ENCODE measurements around the gene PLCE1. TPM values are rescaled to one million over a fixed set of nuclear protein-coding genes. Genes with fewer than 3 reads are reported as not detected.

Gene PLCE1
- total RNA-seq, 2 experiments from 2014 or later: 0.02 TPM; not detected in 1

DNA sequence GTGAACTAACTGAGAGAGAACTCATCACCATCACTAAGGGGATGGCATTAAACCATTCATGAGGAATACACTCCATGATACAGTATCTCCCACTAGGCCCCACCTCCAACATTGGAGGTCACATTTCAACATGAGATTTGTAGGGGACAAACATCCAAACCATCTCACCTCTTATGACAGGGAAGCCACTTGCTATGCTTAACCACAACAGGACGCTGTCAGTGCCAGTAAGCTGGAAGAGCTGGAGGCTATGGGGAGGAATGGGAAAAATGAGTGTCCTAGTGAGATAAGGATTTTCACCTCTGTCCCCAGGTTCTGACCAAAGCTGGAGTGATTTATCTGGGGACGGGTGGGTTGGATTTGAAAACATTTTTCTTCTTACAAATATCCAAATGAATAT, 17.6 kb downstream of the PLCE1 start:
- POLR2A ChIA-PET: no interaction called here
- DNase-seq: no peak
- Mint-ChIP-seq H3K9me3 (no peaks in the 10 kb centered on the region), H3K4me1 (ENCODE audit: low read depth) (no peaks in the 10 kb centered on the region), H3K4me3 (no peak overlapping the region), H3K36me3 (no peaks in the 10 kb centered on the region), H3K27ac (no peak overlapping the region), H3K27me3 (peaks cover 5% of the 10 kb centered on the region)
- CTCF ChIA-PET: no interaction called here
- intact Hi-C loops (cut with micrococcal nuclease): no loop called here

DNA sequence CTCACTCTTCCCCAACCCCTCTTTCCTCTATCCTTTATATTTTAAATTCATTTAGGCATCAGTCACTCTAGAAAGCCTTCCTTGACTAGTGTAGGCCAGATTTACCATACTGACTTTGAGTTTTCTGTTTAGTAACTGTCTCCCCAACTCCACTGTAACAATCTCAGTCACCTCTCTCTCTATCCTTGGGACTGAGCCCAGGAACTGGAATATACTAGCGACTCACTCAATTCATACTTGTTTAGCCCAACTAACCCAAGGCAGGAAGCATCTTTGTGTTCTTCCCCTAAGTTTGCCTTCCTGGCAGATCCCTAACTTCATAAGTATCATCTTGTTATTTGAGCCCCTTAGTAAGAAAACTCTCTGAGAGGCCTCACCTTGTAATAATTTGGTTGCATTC, 19.1 kb downstream of the PLCE1 start:
- no peak for DNase-seq
- ChIA-PET POLR2A (no interaction called here), CTCF (no interaction called here)
- no peaks in the 10 kb centered on the region for H3K27me3 Mint-ChIP-seq
- H3K4me1 Mint-ChIP-seq (ENCODE audit: low read depth): no peaks in the 10 kb centered on the region
- no peak overlapping the region for H3K27ac Mint-ChIP-seq
- H3K36me3 Mint-ChIP-seq: no peaks in the 10 kb centered on the region
- no peaks in the 10 kb centered on the region for H3K9me3 Mint-ChIP-seq
- intact Hi-C loops (cut with micrococcal nuclease): no loop called here
- no peak overlapping the region for H3K4me3 Mint-ChIP-seq

DNA sequence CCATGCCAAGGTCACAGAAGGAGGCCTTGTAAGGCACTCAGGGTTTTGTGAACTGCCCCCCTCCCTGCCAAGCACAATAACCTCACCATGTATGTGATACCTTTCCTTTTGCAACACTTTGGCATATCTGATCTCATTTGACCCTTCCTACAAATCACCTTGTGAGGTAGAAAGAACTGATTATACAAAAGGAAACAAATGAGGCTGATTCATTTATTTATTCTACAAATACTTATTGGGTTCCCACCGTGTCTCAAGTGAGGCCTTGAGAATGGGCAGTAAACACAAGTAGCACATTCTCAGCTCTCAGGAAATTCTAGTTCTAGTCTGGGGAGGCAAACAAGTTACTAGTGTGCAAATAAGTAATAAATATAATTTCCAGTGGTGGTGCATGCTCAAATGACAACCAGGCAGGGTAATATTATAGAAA, 19.6 kb downstream of the PLCE1 start:
- Mint-ChIP-seq H3K27me3 (no peaks in the 10 kb centered on the region), H3K4me3 (no peak overlapping the region), H3K4me1 (ENCODE audit: low read depth) (no peaks in the 10 kb centered on the region), H3K27ac (no peak overlapping the region), H3K9me3 (no peaks in the 10 kb centered on the region), H3K36me3 (no peaks in the 10 kb centered on the region)
- CTCF ChIA-PET: no interaction called here
- DNase-seq: no peak
- POLR2A ChIA-PET: no interaction called here
- intact Hi-C loops (cut with micrococcal nuclease): no loop called here

DNA sequence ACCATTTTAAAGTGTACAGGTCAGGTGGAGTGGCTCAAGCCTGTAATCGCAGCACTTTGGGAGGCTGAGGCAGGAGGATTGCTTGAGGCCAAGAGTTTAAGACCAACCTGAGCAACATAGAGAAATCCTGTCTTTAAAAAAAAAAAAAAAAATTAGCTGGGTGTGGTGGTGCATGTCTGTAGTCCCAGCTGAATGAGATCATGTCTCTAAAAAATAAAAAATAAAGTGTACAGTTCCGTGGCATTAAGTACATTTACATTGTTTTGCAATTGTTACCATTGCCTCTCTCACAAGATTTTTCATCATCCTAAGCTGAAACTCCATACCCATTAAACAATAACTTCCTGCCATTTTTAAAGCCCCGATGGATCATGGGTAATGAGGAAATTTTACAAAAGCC, 20.6 kb downstream of the PLCE1 start:
- Mint-ChIP-seq H3K9me3 (no peaks in the 10 kb centered on the region), H3K27me3 (no peaks in the 10 kb centered on the region), H3K4me3 (no peak overlapping the region), H3K27ac (no peak overlapping the region), H3K4me1 (ENCODE audit: low read depth) (no peaks in the 10 kb centered on the region), H3K36me3 (no peaks in the 10 kb centered on the region)
- ChIA-PET POLR2A (no interaction called here), CTCF (no interaction called here)
- DNase-seq: no peak
- intact Hi-C loops (cut with micrococcal nuclease): no loop called here

DNA sequence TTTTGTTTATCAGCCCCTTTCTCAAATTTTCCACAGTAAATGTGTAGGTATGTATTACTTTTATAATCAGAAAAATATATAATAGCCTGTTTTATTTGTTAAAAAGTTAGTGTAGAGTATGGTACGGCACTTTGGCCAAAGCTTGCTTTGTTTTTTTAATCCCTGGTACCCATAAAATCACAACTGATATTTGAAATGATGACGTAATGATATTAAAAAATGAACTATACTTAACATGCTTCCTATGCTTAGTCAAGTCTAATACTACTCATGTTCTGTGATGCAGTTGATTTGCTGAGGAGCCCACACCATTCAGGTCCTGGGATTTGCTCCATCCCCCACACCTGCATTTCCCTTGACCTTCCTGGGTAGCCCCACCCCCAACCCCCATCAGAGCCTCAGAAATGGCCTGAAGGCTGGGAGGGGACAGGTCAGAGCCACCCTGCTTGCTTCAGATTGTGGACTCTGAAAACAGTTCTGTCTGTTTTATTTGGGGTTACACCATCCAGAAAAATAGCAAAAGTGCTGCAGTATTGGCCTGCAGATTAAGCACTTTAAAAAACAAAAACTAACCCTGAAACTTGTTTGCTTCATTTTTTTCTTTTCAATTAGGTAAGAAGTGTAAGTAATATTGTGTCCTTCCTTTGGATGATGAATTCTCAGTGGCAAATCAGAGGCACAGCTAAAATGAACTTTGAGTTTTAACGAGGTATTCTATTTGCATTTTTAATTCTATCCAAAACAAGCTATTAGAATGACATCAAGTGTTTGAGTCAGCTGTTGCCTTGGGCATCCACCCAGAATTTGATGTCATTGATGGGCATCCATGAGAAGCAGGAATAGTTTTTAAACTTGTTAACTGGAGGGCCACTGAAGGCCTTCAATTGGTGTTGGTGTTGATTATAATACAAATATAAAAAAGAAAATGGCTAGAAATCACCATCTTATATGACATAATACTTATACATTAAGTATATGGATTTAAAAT, 23.3 kb downstream of the PLCE1 start:
- Mint-ChIP-seq H3K4me1 (ENCODE audit: low read depth) (no peaks in the 10 kb centered on the region), H3K27me3 (no peaks in the 10 kb centered on the region), H3K9me3 (no peaks in the 10 kb centered on the region), H3K4me3 (no peak overlapping the region), H3K36me3 (no peaks in the 10 kb centered on the region), H3K27ac (no peak overlapping the region)
- POLR2A ChIA-PET: no interaction called here
- CTCF ChIA-PET: no interaction called here
- intact Hi-C loops (cut with micrococcal nuclease): no loop called here
- DNase-seq: no peak

DNA sequence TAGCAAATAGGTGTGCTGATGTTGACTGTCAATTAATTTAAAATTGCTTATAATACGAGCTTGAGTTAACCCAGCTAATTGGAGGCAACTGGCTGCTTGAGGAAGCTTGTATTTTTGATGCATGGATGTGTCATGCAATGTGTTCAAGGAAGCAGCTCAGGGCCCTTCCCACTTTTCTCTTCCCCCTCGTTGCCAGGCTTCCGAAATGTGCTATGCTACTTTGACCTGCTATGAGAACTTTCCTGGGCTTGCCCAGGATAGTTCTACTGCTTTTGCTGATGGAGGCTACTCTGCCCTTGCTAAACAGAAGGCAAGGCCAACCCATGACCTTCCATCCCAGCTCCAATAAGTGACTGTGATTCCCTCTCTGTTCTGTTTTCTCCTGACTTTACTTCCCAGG, 24.4 kb downstream of the PLCE1 start:
- no peaks in the 10 kb centered on the region for H3K4me1 Mint-ChIP-seq (ENCODE audit: low read depth)
- no peak for DNase-seq
- no peaks in the 10 kb centered on the region for H3K27me3 Mint-ChIP-seq
- ChIA-PET POLR2A (no interaction called here), CTCF (no interaction called here)
- no peaks in the 10 kb centered on the region for H3K9me3 Mint-ChIP-seq
- H3K4me3 Mint-ChIP-seq: no peak overlapping the region
- H3K27ac Mint-ChIP-seq: no peak overlapping the region
- H3K36me3 Mint-ChIP-seq: no peaks in the 10 kb centered on the region
- intact Hi-C loops (cut with micrococcal nuclease): no loop called here

DNA sequence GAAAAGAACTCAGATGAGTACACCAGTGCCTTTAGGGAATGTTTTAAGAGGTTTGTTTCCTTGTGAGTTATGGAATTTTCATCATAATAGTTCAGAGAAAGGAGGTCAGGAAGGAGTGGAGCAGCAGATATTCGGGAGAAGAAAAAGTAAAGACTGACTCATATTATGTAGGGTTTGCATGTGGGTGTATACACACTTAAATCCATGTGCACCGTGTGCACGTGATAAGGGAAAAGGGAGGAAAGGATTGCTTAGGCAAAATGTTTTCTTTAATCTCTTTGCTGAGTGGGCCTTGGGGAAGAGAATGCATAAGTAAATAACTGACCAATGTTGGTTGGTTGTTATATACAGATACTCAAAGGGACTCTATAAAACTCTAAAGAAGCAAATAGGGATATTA, 30.2 kb downstream of the PLCE1 start:
- CTCF ChIA-PET: no interaction called here
- peaks cover 16% of the 10 kb centered on the region for H3K9me3 Mint-ChIP-seq
- intact Hi-C loops (cut with micrococcal nuclease): no loop called here
- POLR2A ChIA-PET: no interaction called here
- no peak overlapping the region for H3K4me3 Mint-ChIP-seq
- no peak for DNase-seq
- no peaks in the 10 kb centered on the region for H3K36me3 Mint-ChIP-seq
- no peaks in the 10 kb centered on the region for H3K4me1 Mint-ChIP-seq (ENCODE audit: low read depth)
- H3K27ac Mint-ChIP-seq: no peak overlapping the region
- no peaks in the 10 kb centered on the region for H3K27me3 Mint-ChIP-seq

DNA sequence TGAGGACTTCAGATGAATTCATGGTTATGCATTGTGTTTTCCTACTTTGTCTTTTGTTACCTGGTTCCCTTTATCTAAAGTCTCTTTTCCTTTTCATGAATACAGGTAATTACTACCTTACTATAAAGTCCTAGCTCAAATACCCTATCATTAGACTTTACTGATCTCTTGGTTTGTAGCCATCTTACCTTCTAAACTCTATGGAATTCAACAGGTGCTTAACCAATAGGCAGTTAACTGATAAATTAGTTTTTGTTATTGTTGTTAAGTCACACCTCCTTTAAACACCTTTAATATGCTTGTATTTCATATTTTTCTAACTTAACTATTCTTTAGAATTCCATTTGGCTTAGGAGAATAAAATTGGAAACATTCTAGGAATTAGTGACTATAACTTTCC, 30.7 kb downstream of the PLCE1 start:
- H3K27me3 Mint-ChIP-seq: no peaks in the 10 kb centered on the region
- POLR2A ChIA-PET: no interaction called here
- intact Hi-C loops (cut with micrococcal nuclease): no loop called here
- no peak for DNase-seq
- peaks cover 20% of the 10 kb centered on the region for H3K9me3 Mint-ChIP-seq
- H3K4me1 Mint-ChIP-seq (ENCODE audit: low read depth): no peaks in the 10 kb centered on the region
- H3K36me3 Mint-ChIP-seq: no peaks in the 10 kb centered on the region
- CTCF ChIA-PET: no interaction called here
- no peak overlapping the region for H3K27ac Mint-ChIP-seq
- H3K4me3 Mint-ChIP-seq: no peak overlapping the region

DNA sequence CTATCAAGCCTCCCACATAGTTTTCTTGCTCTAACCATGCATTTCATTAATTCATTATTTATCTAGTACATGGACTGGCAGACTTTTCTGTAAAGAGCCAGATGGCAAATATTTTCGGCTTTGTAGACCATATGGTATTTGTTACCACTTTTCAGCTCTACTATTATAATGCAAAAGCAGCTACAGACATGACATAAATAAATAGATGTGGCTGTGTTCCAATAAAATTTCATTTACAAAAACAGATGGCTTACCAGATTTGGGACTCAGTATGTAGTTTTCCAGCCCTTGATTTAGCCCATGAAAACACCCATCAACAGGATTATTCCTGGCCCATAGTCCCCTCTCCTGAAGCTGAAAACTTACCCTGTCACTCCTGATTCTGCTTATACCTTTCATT, 32.1 kb downstream of the PLCE1 start:
- no peaks in the 10 kb centered on the region for H3K36me3 Mint-ChIP-seq
- no peaks in the 10 kb centered on the region for H3K27me3 Mint-ChIP-seq
- no peak for DNase-seq
- intact Hi-C loops (cut with micrococcal nuclease): no loop called here
- H3K27ac Mint-ChIP-seq: no peak overlapping the region
- no peak overlapping the region for H3K4me3 Mint-ChIP-seq
- POLR2A ChIA-PET: interaction anchor here (0.6 kb wide), 1 partner anchor 1614 kb away, joined by 3 read pairs; no protein-coding TSS in a partner anchor
- H3K4me1 Mint-ChIP-seq (ENCODE audit: low read depth): no peaks in the 10 kb centered on the region
- peaks cover 29% of the 10 kb centered on the region for H3K9me3 Mint-ChIP-seq
- CTCF ChIA-PET: no interaction called here

DNA sequence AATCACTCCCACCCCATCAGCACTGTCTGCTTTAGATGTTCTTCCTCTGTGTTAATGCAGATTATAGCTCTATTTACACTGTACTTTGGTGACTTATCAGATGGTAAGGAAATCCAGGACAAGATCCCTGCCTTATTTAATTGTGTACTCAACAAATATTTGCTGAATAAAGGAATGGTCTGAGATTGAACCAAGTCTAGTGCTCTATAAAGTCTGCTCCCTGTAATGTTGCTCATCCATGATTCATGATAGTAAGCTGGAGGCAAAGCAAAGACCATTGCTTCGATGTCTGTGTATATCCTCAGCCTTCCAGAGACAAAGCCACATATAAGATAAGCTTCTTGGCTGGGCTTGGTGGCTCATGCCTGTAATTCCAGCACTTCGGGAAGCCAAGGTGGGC, 33.5 kb downstream of the PLCE1 start:
- ChIA-PET POLR2A (no interaction called here), CTCF (no interaction called here)
- Mint-ChIP-seq H3K4me1 (ENCODE audit: low read depth) (no peaks in the 10 kb centered on the region), H3K27ac (no peak overlapping the region), H3K4me3 (no peak overlapping the region), H3K9me3 (peaks cover 32% of the 10 kb centered on the region), H3K36me3 (no peaks in the 10 kb centered on the region), H3K27me3 (no peaks in the 10 kb centered on the region)
- no peak for DNase-seq
- intact Hi-C loops (cut with micrococcal nuclease): no loop called here

DNA sequence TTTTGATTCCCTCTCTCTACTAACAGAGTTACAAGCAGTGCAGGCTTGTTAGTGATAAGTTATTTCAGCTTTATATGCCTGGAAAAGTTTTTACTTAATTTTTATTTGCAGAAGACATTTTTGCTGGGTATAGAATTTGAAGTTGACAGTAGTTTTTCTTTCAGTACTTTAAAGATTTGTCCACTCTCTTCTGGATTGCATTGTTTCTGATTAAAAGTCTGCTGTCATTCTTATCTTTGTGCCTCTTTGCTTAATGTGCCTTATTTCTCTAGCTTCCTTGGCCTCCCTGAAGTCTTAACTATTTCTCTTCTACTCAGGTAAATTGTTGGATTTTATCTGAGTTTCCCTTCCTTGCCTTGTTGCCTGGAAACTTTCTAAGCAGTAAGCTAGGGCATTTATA, 36.2 kb downstream of the PLCE1 start:
- intact Hi-C loops (cut with micrococcal nuclease): no loop called here
- H3K4me3 Mint-ChIP-seq: no peak overlapping the region
- DNase-seq: no peak
- ChIA-PET CTCF (no interaction called here), POLR2A (no interaction called here)
- H3K36me3 Mint-ChIP-seq: no peaks in the 10 kb centered on the region
- no peaks in the 10 kb centered on the region for H3K4me1 Mint-ChIP-seq (ENCODE audit: low read depth)
- no peak overlapping the region for H3K27ac Mint-ChIP-seq
- H3K27me3 Mint-ChIP-seq: no peaks in the 10 kb centered on the region
- H3K9me3 Mint-ChIP-seq: peaks cover 32% of the 10 kb centered on the region

DNA sequence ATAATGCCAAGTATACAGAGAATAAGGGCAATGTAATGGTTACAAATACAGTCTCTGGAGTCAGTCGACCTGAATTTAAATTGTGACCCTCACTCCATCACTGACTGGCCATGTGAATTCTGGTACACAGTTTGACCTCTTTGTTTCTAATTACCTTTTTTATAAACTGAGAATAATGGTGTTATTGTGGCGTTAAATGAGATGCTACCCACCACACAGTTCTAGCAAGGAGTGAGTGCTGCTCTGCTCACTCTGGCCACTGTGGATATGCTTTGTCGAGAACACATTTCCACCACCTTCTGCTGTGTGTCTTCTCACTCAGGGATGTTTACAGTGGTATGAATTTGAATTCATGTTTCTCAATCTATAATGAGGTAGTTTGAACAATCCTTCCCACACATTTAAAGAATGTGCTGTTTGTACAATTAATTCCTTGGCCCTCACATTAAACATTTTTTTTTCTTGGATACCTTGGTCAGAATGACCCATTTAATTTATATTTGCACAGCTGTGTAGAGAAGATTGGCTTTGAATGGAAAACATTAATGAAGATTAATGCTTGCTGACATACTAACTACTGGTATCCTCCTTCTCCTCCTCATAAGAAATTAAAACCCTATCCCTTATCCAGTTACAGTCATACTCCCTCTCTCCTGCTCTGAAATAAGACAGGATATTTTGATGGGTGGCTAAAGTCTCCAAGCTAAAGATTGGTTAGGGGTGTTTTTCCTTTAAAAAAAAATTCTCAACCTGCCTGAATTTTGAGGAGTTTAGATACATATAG, 42.4 kb downstream of the PLCE1 start:
- Mint-ChIP-seq H3K27ac (no peak overlapping the region), H3K4me1 (ENCODE audit: low read depth) (no peaks in the 10 kb centered on the region), H3K27me3 (no peaks in the 10 kb centered on the region), H3K36me3 (no peaks in the 10 kb centered on the region), H3K9me3 (no peaks in the 10 kb centered on the region), H3K4me3 (no peak overlapping the region)
- DNase-seq: no peak
- intact Hi-C loops (cut with micrococcal nuclease): no loop called here
- ChIA-PET POLR2A (no interaction called here), CTCF (no interaction called here)

DNA sequence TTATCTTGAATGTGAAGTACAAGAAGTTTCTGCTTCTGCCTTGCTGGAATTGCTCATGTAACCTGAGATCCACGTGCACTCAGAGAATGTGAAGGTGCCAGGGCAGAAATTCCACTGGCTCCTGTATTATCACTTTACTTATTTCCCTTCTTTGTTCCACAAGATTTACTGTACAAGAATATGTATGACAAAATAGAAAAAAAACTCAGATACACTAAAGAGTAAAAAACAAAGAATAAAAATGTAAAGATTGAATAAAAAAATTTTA, 43.0 kb downstream of the PLCE1 start:
- H3K4me1 Mint-ChIP-seq (ENCODE audit: low read depth): no peaks in the 10 kb centered on the region
- H3K27ac Mint-ChIP-seq: no peak overlapping the region
- no peaks in the 10 kb centered on the region for H3K9me3 Mint-ChIP-seq
- H3K27me3 Mint-ChIP-seq: no peaks in the 10 kb centered on the region
- ChIA-PET POLR2A (no interaction called here), CTCF (no interaction called here)
- no peak for DNase-seq
- intact Hi-C loops (cut with micrococcal nuclease): no loop called here
- H3K36me3 Mint-ChIP-seq: no peaks in the 10 kb centered on the region
- H3K4me3 Mint-ChIP-seq: no peak overlapping the region
